Breast epithelium (tissue), 3 donors: ENCODE data around the gene FSTL3.

Experiments
- CTCF ChIP-seq, 3 donors: fragments of 450-650 bp; IDR thresholded peaks; one replicate each; pipeline ENCODE4 v1.5.1; 2016 to 2017; ENCODE audit warnings: antibody characterized with exemption in 3 of 3, mild to moderate bottlenecking in 3 of 3, moderate library complexity in 3 of 3
- POLR2A ChIP-seq: fragments of 450-650 bp; IDR thresholded peaks from one replicate; pipeline ENCODE4 v1.6.1; 2016; ENCODE audit warnings: antibody characterized with exemption, mild to moderate bottlenecking, moderate library complexity
- POLR2AphosphoS5 ChIP-seq, 3 donors: sonication (generic); formaldehyde crosslinking; IDR thresholded peaks; one replicate each; pipeline ENCODE4 v1.6.1; 2017; ENCODE audit warnings: antibody characterized with exemption in 3 of 3

- TF ChIP-seq CTCF (IDR thresholded peaks at IDR 0.05) (no peak), POLR2AphosphoS5 (IDR thresholded peaks at IDR 0.05) (no peak), POLR2A (no peak)
Observed at GRCh38 chr19:656751-657559, 19.2 kb upstream of the FSTL3 start.
